SU-DHL-6 (cell line): Measurements from ENCODE around the gene GAPVD1.
A peak's percentile ranks its signal among the peaks of the same experiment; 100 is the strongest.

ENCODE experiments used
- H2AFZ ChIP-seq: fragments of 200-600 bp; sonication (generic); 2 replicates; pipeline ENCODE4 v1.6.1; 2014; ENCODE audit warnings: low read depth, mild to moderate bottlenecking, moderate library complexity, mixed read lengths, antibody characterized with exemption, low read length; ENCODE audit not compliant: severe bottlenecking
- H3F3A ChIP-seq: fragments of 200-600 bp; shearing (Covaris generic); 2 replicates; pipeline ENCODE4 v1.6.0; 2016; ENCODE audit warnings: antibody characterized with exemption, mild to moderate bottlenecking; ENCODE audit not compliant: insufficient read depth
- H3K27ac ChIP-seq: fragments of 200-600 bp; sonication (generic); 2 replicates; pipeline ENCODE4 v1.5.1; 2016; ENCODE audit warnings: low read depth, mild to moderate bottlenecking, low read length, moderate library complexity, mixed read lengths
- H3K27me3 ChIP-seq: fragments of 200-600 bp; sonication (generic), shearing (Covaris generic); 2 replicates; pipeline ENCODE4 v1.6.0; 2014; ENCODE audit warnings: mild to moderate bottlenecking, low read length
- H3K36me3 ChIP-seq: fragments of 200-600 bp; sonication (generic); 2 replicates; pipeline ENCODE4 v1.6.1; 2014; ENCODE audit warnings: mild to moderate bottlenecking, low read length, mixed read lengths
- H3K4me2 ChIP-seq: fragments of 300-600, 200-600 bp; shearing (Covaris generic), sonication (generic); 2 replicates; pipeline ENCODE4 v1.6.0; 2014; ENCODE audit warnings: low read length, low read depth, mild to moderate bottlenecking; ENCODE audit not compliant: poor library complexity, severe bottlenecking
- H3K4me3 ChIP-seq: fragments of 200-600 bp; sonication (generic); 2 replicates; pipeline ENCODE4 v1.5.1; 2014; ENCODE audit warnings: antibody characterized with exemption, low read length, mild to moderate bottlenecking, mixed read lengths; ENCODE audit not compliant: insufficient read depth, poor library complexity, severe bottlenecking
- H3K79me2 ChIP-seq: fragments of 200-600 bp; sonication (generic); 2 replicates; pipeline ENCODE4 v1.6.1; 2014; ENCODE audit warnings: mild to moderate bottlenecking, low read length, moderate library complexity; ENCODE audit not compliant: insufficient read depth
- H3K9ac ChIP-seq: fragments of 200-600 bp; sonication (generic); 2 replicates; pipeline ENCODE4 v1.7.0; 2014; ENCODE audit warnings: mild to moderate bottlenecking, low read length
- H3K9me2 ChIP-seq: fragments of 200-600 bp; sonication (generic); replicated peaks from 2 replicates; pipeline ENCODE4 v1.6.1; 2014; ENCODE audit warnings: low read length; ENCODE audit not compliant: insufficient read depth
- H3K9me3 ChIP-seq: fragments of 200-600 bp; sonication (generic); 2 replicates; pipeline ENCODE4 v1.6.1; 2014; ENCODE audit warnings: low read length, mixed read lengths; ENCODE audit not compliant: insufficient read depth
- H4K20me1 ChIP-seq: fragments of 200-600 bp; sonication (generic); 2 replicates; pipeline ENCODE4 v1.6.1; 2014; ENCODE audit warnings: low read depth, mild to moderate bottlenecking, antibody characterized with exemption, low read length, moderate library complexity, mixed read lengths
- EZH2phosphoT487 ChIP-seq: fragments of 200-600 bp; sonication (generic), shearing (Covaris generic); conservative IDR thresholded peaks from 2 replicates; pipeline ENCODE4 v1.6.1; 2018; ENCODE audit warnings: mild to moderate bottlenecking, antibody characterized with exemption, low read length, moderate library complexity, mixed read lengths
- TF ChIP-seq, protein P1 (sequence below): fragments of 200-600 bp; sonication (generic); IDR thresholded peaks from one replicate; pipeline ENCODE4 v1.5.1; 2017; ENCODE audit warnings: antibody characterized with exemption, mild to moderate bottlenecking, low read length, moderate library complexity; ENCODE audit not compliant: insufficient read depth, poor library complexity, severe bottlenecking

Gene GAPVD1

DNA sequence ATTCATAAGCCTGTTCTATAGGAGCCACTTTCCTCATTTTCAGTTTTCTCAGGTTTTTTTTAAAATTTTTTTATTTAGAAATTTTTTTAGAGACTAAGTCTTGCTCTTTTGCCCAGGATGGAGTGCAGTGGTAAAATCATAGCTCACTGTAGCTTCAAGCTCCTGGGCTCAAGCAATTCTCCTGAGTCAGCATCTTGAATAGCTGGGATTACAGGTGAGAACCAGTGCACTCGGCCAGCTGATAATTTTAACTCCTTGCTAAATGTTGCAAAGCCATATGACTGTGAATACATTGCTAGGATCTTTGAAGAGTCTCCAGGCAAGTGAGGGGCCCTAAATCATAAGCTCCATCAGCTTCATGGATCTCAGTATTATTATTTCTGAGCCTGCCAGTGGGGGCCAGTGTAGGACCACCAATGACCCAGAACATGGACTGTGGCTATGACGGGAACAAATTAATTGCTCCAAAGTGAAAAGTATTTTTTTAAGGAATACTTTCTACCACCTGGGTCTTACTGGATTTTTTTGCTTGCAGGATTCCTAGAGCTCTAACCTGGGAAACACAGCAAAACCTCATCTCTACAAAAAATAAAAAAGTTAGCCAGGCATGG is 5.7 kb upstream of the GAPVD1 start:
- Histone ChIP-seq H3K9ac (no peak overlapping the region), H3K9me2 (no peaks in the 10 kb centered on the region), H3K27me3 (no peaks in the 10 kb centered on the region), H3K4me2 (no peak overlapping the region), H3K27ac (no peak overlapping the region), H3K9me3 (no peaks in the 10 kb centered on the region), H3K4me3 (no peak overlapping the region), H3K79me2 (no peaks in the 10 kb centered on the region), H4K20me1 (no peaks in the 10 kb centered on the region), H3K36me3 (no peaks in the 10 kb centered on the region), H2AFZ (no peak overlapping the region), H3F3A (0 out of 2 replicates have a peak, but pooled peaks cover 8% of the 10 kb centered on the region)
- TF ChIP-seq, protein P1, sequence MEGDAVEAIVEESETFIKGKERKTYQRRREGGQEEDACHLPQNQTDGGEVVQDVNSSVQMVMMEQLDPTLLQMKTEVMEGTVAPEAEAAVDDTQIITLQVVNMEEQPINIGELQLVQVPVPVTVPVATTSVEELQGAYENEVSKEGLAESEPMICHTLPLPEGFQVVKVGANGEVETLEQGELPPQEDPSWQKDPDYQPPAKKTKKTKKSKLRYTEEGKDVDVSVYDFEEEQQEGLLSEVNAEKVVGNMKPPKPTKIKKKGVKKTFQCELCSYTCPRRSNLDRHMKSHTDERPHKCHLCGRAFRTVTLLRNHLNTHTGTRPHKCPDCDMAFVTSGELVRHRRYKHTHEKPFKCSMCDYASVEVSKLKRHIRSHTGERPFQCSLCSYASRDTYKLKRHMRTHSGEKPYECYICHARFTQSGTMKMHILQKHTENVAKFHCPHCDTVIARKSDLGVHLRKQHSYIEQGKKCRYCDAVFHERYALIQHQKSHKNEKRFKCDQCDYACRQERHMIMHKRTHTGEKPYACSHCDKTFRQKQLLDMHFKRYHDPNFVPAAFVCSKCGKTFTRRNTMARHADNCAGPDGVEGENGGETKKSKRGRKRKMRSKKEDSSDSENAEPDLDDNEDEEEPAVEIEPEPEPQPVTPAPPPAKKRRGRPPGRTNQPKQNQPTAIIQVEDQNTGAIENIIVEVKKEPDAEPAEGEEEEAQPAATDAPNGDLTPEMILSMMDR = peak; percentile 28
- no peak for TF ChIP-seq EZH2phosphoT487

DNA sequence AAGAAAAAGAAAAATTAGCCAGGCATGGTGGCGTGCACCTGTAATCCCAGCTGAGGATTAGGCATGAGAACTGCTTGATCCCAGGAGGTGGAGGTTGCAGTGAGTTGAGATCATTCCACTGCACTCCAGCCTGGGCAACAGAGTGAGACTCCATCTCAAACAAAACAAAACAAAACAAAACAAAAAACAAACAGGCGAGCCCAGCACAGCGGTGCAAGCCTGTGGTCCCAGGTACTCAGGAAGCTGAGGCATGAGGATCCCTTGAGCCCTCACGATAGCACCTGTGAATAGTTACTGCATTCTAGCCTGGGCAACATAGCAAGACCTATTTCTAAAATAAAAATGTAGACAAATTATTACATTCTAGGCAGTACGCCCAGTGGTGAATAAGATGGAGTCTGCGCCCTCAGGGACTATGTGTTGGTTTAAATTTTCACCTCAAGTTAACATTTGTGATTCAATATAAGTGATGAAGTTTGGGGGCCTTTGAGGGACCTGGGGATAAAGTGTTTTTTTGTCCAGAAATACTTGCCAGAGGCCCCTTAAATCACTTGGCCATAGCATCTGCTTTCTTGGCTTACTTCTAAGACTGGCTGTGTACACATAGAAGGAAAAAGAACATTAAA is 3.4 kb upstream of the GAPVD1 start:
- Histone ChIP-seq H4K20me1 (no peaks in the 10 kb centered on the region), H3K79me2 (peaks cover 16% of the 10 kb centered on the region), H3K27me3 (no peaks in the 10 kb centered on the region), H3K4me2 (no peak overlapping the region), H3K9me3 (no peaks in the 10 kb centered on the region), H3K9ac (no peak overlapping the region), H3K4me3 (no peak overlapping the region), H3K9me2 (no peaks in the 10 kb centered on the region), H2AFZ (no peak overlapping the region), H3K36me3 (no peaks in the 10 kb centered on the region), H3F3A (0 out of 2 replicates have a peak, but pooled peaks cover 9% of the 10 kb centered on the region), H3K27ac (no peak overlapping the region)
- no peak for TF ChIP-seq EZH2phosphoT487
- TF ChIP-seq, protein P1 = no peak

DNA sequence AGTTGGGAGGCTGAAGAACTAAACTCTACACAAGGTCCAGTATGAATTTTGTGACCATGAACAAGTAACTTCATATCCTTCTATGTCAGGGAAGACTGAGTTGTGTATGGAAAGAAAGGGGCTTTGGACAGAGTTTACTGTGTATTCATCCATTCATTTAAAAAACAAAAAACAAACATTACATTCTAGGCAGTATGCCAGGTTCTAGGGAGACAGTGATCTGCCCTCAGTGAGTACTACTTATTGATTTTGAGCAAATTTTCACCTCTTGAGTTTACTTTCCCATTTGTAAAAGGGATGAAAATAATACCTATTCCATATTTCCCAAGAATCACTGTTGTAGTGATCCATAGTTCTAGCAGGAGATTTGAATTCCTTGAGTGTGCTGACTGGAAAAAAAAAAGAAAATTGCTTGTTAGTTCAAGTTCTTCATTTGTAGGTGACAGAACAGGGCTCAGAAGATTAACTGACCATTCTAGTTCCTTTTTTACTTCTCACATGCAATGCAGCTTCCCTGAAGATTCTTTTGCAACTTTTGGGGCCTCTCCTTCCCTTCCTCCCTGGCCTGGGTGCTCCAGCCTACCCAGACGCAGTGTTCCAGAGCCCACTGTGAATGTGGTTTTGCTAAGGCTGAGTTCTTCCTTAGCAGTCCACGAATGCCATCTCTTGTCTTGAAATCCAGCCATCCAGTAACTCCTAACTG is 2.6 kb upstream of the GAPVD1 start:
- H3F3A ChIP-seq = 0 out of 2 replicates have a peak, but pooled peaks cover 9% of the 10 kb centered on the region
- no peaks in the 10 kb centered on the region for H3K36me3 ChIP-seq
- no peaks in the 10 kb centered on the region for H3K27me3 ChIP-seq
- no peaks in the 10 kb centered on the region for H3K9me2 ChIP-seq
- no peaks in the 10 kb centered on the region for H4K20me1 ChIP-seq
- H3K4me3 ChIP-seq = no peak overlapping the region
- no peak for TF ChIP-seq EZH2phosphoT487
- TF ChIP-seq, protein P1 = no peak
- H3K27ac ChIP-seq = no peak overlapping the region
- peaks cover 23% of the 10 kb centered on the region for H3K79me2 ChIP-seq
- no peak overlapping the region for H2AFZ ChIP-seq
- no peak overlapping the region for H3K9ac ChIP-seq
- no peaks in the 10 kb centered on the region for H3K9me3 ChIP-seq
- H3K4me2 ChIP-seq = no peak overlapping the region
